Measurements from ENCODE around the gene PNPLA2. TPM values are rescaled to one million over a fixed set of nuclear protein-coding genes. Genes with fewer than 3 reads are reported as not detected.

The PNPLA2 gene
- total and polyA plus RNA-seq, 10 of the 15 experiments (the other 5 are each of a cell fraction or from before 2014, with no cell fraction given), result 0.19 to 34.0 (median 8.1) TPM

DNA sequence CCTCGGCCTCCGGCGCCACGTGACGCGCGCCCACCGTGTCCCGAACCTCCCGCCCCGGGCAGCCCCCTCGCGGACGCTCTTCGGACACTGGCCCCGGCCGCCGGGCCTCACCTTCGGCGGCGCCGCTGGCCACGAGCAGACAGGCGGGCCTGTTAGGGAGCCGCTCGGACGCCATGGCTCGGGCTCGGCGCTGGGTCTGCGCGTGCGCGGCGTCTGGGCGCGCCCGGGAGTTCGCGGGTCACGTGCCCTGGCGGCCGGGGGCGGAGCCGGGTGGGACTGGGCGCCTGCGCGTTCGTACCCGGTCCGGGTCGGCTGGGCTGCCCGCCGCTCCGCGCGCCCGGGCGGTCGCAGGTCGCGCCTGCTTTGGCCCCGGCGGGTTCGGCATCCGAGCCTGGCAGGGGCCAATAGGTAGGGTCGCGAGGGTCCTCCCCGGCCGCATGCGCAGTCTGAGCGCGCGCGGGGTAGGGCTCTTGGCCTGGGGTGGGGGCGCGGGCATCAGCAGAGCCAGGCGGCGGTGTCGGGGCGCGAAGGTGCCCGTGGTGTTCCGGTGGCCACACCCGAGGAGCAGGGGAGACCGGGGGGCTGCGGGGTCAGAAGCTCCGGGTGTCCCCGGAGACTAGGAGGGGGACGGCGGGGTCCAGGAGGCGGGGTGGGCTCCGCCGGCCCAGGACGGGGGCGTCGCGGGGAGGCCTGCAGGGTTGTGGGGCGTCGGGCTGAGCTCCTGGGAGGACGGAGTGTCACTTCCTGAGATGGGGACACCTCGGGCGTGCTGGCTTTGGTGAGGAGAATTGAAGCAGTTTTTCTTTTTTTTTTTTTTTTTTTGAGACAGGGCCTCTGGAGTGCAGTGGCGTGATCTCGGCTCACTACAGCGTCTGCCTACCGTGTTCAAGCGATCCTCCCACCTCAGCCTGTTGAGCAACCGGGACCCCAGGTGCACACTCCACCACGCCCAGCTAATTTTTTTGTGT, 41.1 kb upstream of the PNPLA2 start, which contains the start of gene GATD1 (continued):
- TF ChIP-seq, protein P1, sequence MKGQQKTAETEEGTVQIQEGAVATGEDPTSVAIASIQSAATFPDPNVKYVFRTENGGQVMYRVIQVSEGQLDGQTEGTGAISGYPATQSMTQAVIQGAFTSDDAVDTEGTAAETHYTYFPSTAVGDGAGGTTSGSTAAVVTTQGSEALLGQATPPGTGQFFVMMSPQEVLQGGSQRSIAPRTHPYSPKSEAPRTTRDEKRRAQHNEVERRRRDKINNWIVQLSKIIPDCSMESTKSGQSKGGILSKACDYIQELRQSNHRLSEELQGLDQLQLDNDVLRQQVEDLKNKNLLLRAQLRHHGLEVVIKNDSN (IDR thresholded peaks at IDR 0.05; ENCODE audit: borderline replicate concordance, extremely low read length, insufficient read depth, low read depth, low read length), result peak; percentile 98
- TF ChIP-seq LARP7 (IDR thresholded peaks at IDR 0.05) (peak; percentile 89), STAT1 (conservative IDR thresholded peaks at IDR 0.05) (peak; percentile 79; the same call in 1 of the 2 replicates), JUNB (IDR thresholded peaks at IDR 0.05) (no peak), SMARCA5 (IDR thresholded peaks at IDR 0.05) (no peak), ZNF207 (IDR thresholded peaks at IDR 0.05; ENCODE audit: borderline replicate concordance) (no peak), CBX3 (IDR thresholded peaks at IDR 0.05; ENCODE audit: borderline replicate concordance, low read depth) (no peak), MEF2A (IDR thresholded peaks at IDR 0.05; ENCODE audit: insufficient read depth, low read depth, low read length) (no peak), TCF7 (IDR thresholded peaks at IDR 0.05; ENCODE audit: borderline replicate concordance) (no peak), SREBF2 (IDR thresholded peaks at IDR 0.05; ENCODE audit: low read length) (no peak), SIX5 (IDR thresholded peaks at IDR 0.05; ENCODE audit: low read depth, low read length, severe bottlenecking) (no peak), PAX5 (IDR thresholded peaks at IDR 0.05; ENCODE audit: borderline replicate concordance, low read depth, low read length) (peak; percentile 9; the same call in 1 of the 2 replicates), FOXM1 (IDR thresholded peaks at IDR 0.05; ENCODE audit: low read depth, low read length) (no peak), RB1 (IDR thresholded peaks at IDR 0.05; ENCODE audit: borderline replicate concordance) (peak; percentile 91; the same call in 1 of the 2 replicates), ZNF384 (IDR thresholded peaks at IDR 0.05; ENCODE audit: borderline replicate concordance, low read depth, low read length) (peak; percentile 21; the same call in 1 of the 2 replicates), ESRRA (IDR thresholded peaks at IDR 0.05; ENCODE audit: low read length) (no peak), MYC (IDR thresholded peaks at IDR 0.05; ENCODE audit: insufficient read depth, insufficient read length, insufficient replicate concordance, low read length, severe bottlenecking) (peak; percentile 49), BRCA1 (IDR thresholded peaks at IDR 0.05; ENCODE audit: low read depth, low read length) (no peak), SUPT20H (IDR thresholded peaks at IDR 0.05; ENCODE audit: borderline replicate concordance, control insufficient read depth, low read depth, low read length) (no peak), CHD4 (IDR thresholded peaks at IDR 0.05) (no peak), GATAD2B (conservative IDR thresholded peaks at IDR 0.05; ENCODE audit: low read depth) (peak; percentile 69), YBX1 (IDR thresholded peaks at IDR 0.05) (no peak), BHLHE40 (IDR thresholded peaks at IDR 0.05; ENCODE audit: borderline replicate concordance in 1 of 2, low read depth in 2 of 2, low read length in 1 of 2) (peak; percentile 89 to 98), PAX8 (IDR thresholded peaks at IDR 0.05) (no peak), NBN (IDR thresholded peaks at IDR 0.05) (no peak), SRF (IDR thresholded peaks at IDR 0.05; ENCODE audit: low read depth in 2 of 2, low read length in 2 of 2) (no peak)
- TF ChIP-seq, protein P2, sequence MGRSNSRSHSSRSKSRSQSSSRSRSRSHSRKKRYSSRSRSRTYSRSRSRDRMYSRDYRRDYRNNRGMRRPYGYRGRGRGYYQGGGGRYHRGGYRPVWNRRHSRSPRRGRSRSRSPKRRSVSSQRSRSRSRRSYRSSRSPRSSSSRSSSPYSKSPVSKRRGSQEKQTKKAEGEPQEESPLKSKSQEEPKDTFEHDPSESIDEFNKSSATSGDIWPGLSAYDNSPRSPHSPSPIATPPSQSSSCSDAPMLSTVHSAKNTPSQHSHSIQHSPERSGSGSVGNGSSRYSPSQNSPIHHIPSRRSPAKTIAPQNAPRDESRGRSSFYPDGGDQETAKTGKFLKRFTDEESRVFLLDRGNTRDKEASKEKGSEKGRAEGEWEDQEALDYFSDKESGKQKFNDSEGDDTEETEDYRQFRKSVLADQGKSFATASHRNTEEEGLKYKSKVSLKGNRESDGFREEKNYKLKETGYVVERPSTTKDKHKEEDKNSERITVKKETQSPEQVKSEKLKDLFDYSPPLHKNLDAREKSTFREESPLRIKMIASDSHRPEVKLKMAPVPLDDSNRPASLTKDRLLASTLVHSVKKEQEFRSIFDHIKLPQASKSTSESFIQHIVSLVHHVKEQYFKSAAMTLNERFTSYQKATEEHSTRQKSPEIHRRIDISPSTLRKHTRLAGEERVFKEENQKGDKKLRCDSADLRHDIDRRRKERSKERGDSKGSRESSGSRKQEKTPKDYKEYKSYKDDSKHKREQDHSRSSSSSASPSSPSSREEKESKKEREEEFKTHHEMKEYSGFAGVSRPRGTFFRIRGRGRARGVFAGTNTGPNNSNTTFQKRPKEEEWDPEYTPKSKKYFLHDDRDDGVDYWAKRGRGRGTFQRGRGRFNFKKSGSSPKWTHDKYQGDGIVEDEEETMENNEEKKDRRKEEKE (IDR thresholded peaks at IDR 0.05), result no peak
- TF ChIP-seq, protein P3, sequence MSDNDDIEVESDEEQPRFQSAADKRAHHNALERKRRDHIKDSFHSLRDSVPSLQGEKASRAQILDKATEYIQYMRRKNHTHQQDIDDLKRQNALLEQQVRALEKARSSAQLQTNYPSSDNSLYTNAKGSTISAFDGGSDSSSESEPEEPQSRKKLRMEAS (IDR thresholded peaks at IDR 0.05; ENCODE audit: low read depth, low read length), result peak; percentile 87

Data from GM12878 (cell line).